Tibial nerve (tissue), 4 donors: ENCODE measurements around the gene ADGRB3. TPM values are rescaled to one million over a fixed set of nuclear protein-coding genes. Genes with fewer than 3 reads are reported as not detected.

Experiments
- DNase-seq, 2 donors: peaks; one replicate each; pipeline ENCODE4 v3.0.0-alpha.2; 2019; ENCODE audit warnings: low spot score in 2 of 2
- H3K27ac ChIP-seq, 4 donors: fragments of 200-600 bp; sonication (generic) in 3 of 4; one replicate each; pipeline ENCODE4 v1.5.1; 2017 to 2019; ENCODE audit warnings: mild to moderate bottlenecking in 1 of 4
- H3K27me3 ChIP-seq, 2 donors: fragments of 200-600 bp; sonication (generic) in 1 of 2; one replicate each; pipeline versions ENCODE4 v1.5.1 to v1.6.0; 2017 to 2019
- H3K36me3 ChIP-seq, 3 donors: fragments of 200-600 bp; sonication (generic); one replicate each; pipeline ENCODE4 v1.5.1; 2018 to 2019
- H3K4me1 ChIP-seq, 4 donors: fragments of 200-600 bp; sonication (generic) in 3 of 4; one replicate each; pipeline ENCODE4 v1.5.1; 2017 to 2019
- H3K4me3 ChIP-seq, 4 donors: fragments of 200-600 bp; sonication (generic) in 3 of 4; one replicate each; pipeline ENCODE4 v1.5.1; 2017 to 2019; ENCODE audit warnings: mild to moderate bottlenecking in 1 of 4, moderate library complexity in 1 of 4
- H3K9me3 ChIP-seq, 4 donors: fragments of 200-600 bp; sonication (generic) in 3 of 4; one replicate each; pipeline ENCODE4 v1.5.1; 2017 to 2019
- EP300 ChIP-seq, 2 donors: sonication (generic); formaldehyde crosslinking; IDR thresholded peaks; one replicate each; pipeline ENCODE4 v1.6.1; 2017; ENCODE audit warnings: antibody characterized with exemption in 2 of 2, mild to moderate bottlenecking in 1 of 2
- POLR2A ChIP-seq, 2 donors: fragments of 450-650 bp; IDR thresholded peaks; one replicate each; pipeline ENCODE4 v1.6.1; 2017; ENCODE audit warnings: antibody characterized with exemption in 2 of 2, mild to moderate bottlenecking in 2 of 2, moderate library complexity in 2 of 2
- WGBS, 2 donors: methylation state at CpG; one replicate each; pipeline ENCODE4 v1.1.5; 2018; 5-methylcytosine and 5-hydroxymethylcytosine counted together
- total RNA-seq, 4 donors: library from RNA; depleted of rRNA; stranded (reverse); fragments of >200 nt; gene quantifications; one replicate each; pipeline ENCODE4 v1.1.0, GENCODE V29; 2016
- TF ChIP-seq, protein P1 (sequence below), 5 experiments: fragments of 200-600 bp in 3 of 5; fragments of 450-650 bp in 2 of 5; sonication (generic) in 3 of 5; IDR thresholded peaks; one replicate each; pipeline ENCODE4 v1.5.1; 2016 to 2019; ENCODE audit warnings: antibody characterized with exemption in 5 of 5, mild to moderate bottlenecking in 3 of 5, moderate library complexity in 2 of 5

The ADGRB3 gene
- total RNA-seq, 4 donors from 2014 or later = 9.0 to 17.9 (median 11.4) TPM

DNA sequence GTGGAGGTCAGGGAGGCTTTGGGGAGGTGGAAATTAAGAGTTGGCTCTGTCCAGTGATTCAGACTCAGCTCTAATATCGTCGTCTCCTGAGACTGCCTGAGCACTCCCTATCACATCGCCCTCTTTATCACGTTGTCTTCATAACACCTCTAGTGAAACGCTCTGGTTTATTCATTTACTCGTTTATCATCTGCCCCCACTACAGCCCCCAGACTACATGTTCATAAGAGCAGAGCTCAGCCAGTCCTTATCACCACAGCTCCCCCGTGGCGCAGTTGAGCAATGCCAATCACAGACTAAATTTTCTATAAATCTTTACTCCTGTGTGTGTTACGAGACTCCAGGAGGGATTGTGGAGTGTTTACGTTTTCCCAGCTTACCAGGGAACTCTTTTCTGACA, 316.2 kb downstream of the ADGRB3 start:
- Histone ChIP-seq H3K27me3 (no peaks in the 10 kb centered on the region), H3K9me3 (no peaks in the 10 kb centered on the region), H3K27ac (no peak overlapping the region), H3K4me1 (no peaks in the 10 kb centered on the region), H3K36me3 (no peaks in the 10 kb centered on the region), H3K4me3 (no peak overlapping the region)
- no peak for DNase-seq
- TF ChIP-seq EP300 (IDR thresholded peaks at IDR 0.05) (no peak), POLR2A (IDR thresholded peaks at IDR 0.05) (no peak)
- TF ChIP-seq, protein P1, sequence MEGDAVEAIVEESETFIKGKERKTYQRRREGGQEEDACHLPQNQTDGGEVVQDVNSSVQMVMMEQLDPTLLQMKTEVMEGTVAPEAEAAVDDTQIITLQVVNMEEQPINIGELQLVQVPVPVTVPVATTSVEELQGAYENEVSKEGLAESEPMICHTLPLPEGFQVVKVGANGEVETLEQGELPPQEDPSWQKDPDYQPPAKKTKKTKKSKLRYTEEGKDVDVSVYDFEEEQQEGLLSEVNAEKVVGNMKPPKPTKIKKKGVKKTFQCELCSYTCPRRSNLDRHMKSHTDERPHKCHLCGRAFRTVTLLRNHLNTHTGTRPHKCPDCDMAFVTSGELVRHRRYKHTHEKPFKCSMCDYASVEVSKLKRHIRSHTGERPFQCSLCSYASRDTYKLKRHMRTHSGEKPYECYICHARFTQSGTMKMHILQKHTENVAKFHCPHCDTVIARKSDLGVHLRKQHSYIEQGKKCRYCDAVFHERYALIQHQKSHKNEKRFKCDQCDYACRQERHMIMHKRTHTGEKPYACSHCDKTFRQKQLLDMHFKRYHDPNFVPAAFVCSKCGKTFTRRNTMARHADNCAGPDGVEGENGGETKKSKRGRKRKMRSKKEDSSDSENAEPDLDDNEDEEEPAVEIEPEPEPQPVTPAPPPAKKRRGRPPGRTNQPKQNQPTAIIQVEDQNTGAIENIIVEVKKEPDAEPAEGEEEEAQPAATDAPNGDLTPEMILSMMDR (IDR thresholded peaks at IDR 0.05) = no peak
- 76 to 81% methylated on average over 10 of the region's 10 CpGs for WGBS, 2 donors

DNA sequence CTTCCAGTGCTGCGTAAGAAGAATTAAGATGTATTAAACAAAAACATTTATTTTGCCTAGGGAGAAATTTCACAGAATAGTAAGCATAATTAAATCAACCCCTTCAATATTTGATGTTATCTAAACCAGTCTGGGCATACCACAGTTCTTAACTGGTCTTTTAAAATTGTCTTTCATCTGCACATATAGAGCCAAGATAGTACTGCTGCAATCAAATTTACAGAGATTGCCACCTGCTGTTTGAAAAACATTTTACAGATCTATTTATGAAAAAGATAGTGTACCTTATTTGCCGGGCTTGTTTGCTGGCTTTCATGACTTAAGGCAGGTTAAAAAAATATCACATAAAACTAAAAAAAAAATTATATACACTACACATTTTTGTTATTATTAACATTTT, 323.2 kb downstream of the ADGRB3 start:
- H3K27ac ChIP-seq = no peak overlapping the region
- DNase-seq = no peak
- no peaks in the 10 kb centered on the region for H3K27me3 ChIP-seq
- H3K4me1 ChIP-seq = peaks cover 0 to 3% (median 0%) of the 10 kb centered on the region in 4 donors
- TF ChIP-seq, protein P1 (IDR thresholded peaks at IDR 0.05) = peak; percentile 16 to 48 (median 24)
- TF ChIP-seq EP300 (IDR thresholded peaks at IDR 0.05) (no peak), POLR2A (IDR thresholded peaks at IDR 0.05) (no peak)
- H3K36me3 ChIP-seq = no peaks in the 10 kb centered on the region
- no peak overlapping the region for H3K4me3 ChIP-seq
- 49 to 53% methylated on average over 2 of the region's 2 CpGs for WGBS, 2 donors
- H3K9me3 ChIP-seq = no peaks in the 10 kb centered on the region

DNA sequence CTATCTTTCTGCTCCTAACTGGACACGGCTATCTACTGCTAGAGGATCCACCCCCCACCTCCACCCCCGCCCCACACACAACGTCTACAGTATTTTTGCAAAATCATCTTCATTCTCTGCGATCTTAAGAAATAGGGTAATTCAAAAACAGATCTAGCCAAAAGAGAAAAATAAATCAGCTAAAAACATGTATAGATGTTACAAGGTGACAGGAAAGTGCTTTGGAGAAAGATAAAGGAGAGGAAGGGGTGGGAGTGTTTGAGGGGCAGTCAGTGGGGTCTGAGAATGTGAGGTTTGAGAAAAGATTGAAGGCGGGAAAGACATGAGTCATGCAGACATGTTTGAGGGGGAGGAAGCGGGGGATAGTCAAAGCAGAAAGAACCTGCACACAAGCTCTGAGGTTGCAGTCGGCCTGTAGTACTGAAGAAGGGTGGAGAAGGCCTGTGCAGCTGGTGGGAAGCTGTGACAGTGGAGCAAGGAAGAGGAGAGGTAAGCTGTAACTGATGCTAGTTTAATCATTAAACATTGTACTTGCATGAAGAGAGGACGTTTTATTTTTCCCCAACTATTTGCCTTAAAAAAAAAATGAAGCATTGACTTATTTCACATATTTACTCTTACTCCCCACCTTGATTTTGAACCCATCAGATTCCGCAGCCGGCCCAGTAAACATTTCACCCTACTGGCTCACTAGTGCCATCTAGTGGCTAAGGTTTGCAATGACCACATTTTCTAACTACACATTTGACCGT, 332.6 kb downstream of the ADGRB3 start:
- Histone ChIP-seq H3K36me3 (no peaks in the 10 kb centered on the region), H3K27me3 (no peaks in the 10 kb centered on the region), H3K27ac (no peak overlapping the region), H3K9me3 (no peaks in the 10 kb centered on the region), H3K4me3 (no peak overlapping the region), H3K4me1 (peaks cover 0 to 7% (median 0%) of the 10 kb centered on the region in 4 donors)
- 40 to 45% methylated on average over 11 of the region's 11 CpGs for WGBS, 2 donors
- peak; percentile 23 to 81 for DNase-seq
- TF ChIP-seq, protein P1 (IDR thresholded peaks at IDR 0.05) = peak; percentile 66 to 90 (median 85)
- TF ChIP-seq EP300 (IDR thresholded peaks at IDR 0.05) = no peak

DNA sequence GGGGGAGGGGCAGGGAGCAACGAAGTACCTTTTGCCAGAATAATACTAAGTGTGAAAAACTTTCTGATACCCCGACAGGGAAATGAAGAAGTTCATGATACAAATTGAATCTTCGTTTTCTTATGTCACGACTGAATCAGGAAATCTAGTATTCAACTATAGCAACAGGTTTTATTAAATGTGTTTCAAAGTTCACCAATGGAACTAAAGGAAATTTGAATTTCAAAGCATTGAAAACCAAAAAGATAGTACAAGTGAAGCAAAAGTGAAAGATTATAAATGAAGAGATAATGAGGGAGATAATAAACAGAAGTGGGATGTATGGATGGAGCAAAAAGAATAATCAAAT, 333.2 kb downstream of the ADGRB3 start:
- 16% methylated on average over 4 of the region's 4 CpGs for WGBS, 2 donors
- Histone ChIP-seq H3K4me3 (no peak overlapping the region), H3K27me3 (no peaks in the 10 kb centered on the region), H3K36me3 (no peaks in the 10 kb centered on the region), H3K9me3 (no peaks in the 10 kb centered on the region), H3K4me1 (peaks cover 0 to 7% (median 0%) of the 10 kb centered on the region in 4 donors), H3K27ac (no peak overlapping the region)
- DNase-seq = no peak
- no peak for TF ChIP-seq POLR2A (IDR thresholded peaks at IDR 0.05)
- no peak for TF ChIP-seq EP300 (IDR thresholded peaks at IDR 0.05)
- TF ChIP-seq, protein P1 (IDR thresholded peaks at IDR 0.05) = peak in 1 of 5 experiments; percentile 3

DNA sequence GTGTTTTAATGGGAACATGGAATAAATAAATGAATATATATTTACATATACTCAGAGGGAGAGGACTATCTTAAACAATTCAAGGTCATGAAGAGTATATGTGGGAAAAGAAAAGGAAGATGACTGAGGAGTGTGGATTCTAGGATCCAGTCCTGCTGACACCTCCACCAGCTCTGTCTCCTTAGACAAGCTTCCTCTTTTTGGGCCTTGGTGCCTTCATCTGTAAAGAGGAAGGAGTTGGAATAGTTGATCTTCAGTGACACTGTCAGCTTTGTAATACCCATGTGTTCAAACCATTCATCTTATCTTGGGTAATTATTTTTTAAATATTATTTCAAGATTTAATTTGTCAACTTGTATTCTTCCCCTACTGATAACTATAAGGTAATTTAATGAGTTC, 338.0 kb downstream of the ADGRB3 start:
- no peak for DNase-seq
- Histone ChIP-seq H3K27me3 (no peaks in the 10 kb centered on the region), H3K4me1 (peaks cover 0 to 20% (median 5%) of the 10 kb centered on the region in 4 donors), H3K27ac (no peak overlapping the region), H3K4me3 (no peak overlapping the region), H3K9me3 (no peaks in the 10 kb centered on the region), H3K36me3 (no peaks in the 10 kb centered on the region)
- TF ChIP-seq, protein P1 (IDR thresholded peaks at IDR 0.05) = no peak
- no peak for TF ChIP-seq EP300 (IDR thresholded peaks at IDR 0.05)
- TF ChIP-seq POLR2A (IDR thresholded peaks at IDR 0.05) = no peak
